HG03064 (cell line): Measurements from ENCODE around the gene ATP6AP1.

Experiments used
- ATAC-seq: cut with Tn5 transposase; IDR thresholded peaks from one replicate; pipeline ENCODE4 v1.9.1; 2021; ENCODE audit warnings: low read depth; ENCODE audit not compliant: unreplicated experiment

Gene ATP6AP1

GRCh38 chrX:154426916-154427770 is 1.3 kb upstream of the ATP6AP1 start:
- no peak for ATAC-seq

- ATAC-seq = no peak
These were observed 1.2 kb downstream of the ATP6AP1 start for GRCh38 chrX:154429711-154430110.

GRCh38 chrX:154430479-154430878 is 2.0 kb downstream of the ATP6AP1 start:
- no peak for ATAC-seq

- no peak for ATAC-seq
These were observed 2.4 kb downstream of the ATP6AP1 start for GRCh38 chrX:154430916-154431315.

- no peak for ATAC-seq
These were observed 2.9 kb downstream of the ATP6AP1 start for GRCh38 chrX:154431341-154431740.

- no peak for ATAC-seq
These were observed 3.7 kb downstream of the ATP6AP1 start for GRCh38 chrX:154432210-154432609.

- no peak for ATAC-seq
These were observed 5.1 kb downstream of the ATP6AP1 start for GRCh38 chrX:154433605-154434004.

GRCh38 chrX:154434394-154435168 is 6.1 kb downstream of the ATP6AP1 start:
- ATAC-seq = no peak

GRCh38 chrX:154435171-154435733 is 6.8 kb downstream of the ATP6AP1 start:
- no peak for ATAC-seq

- no peak for ATAC-seq
These were observed 8.0 kb downstream of the ATP6AP1 start for GRCh38 chrX:154436374-154436982.

GRCh38 chrX:154436983-154437752 is 8.7 kb downstream of the ATP6AP1 start, which contains the start of gene GDI1:
GDI1 (plus strand) TSS chrX:154437154; CDS start chrX:154437255, 101 bp downstream.
- ATAC-seq = no peak

- no peak for ATAC-seq
These were observed 9.8 kb downstream of the ATP6AP1 start for GRCh38 chrX:154437971-154438893.

- ATAC-seq = no peak
These were observed 11.4 kb downstream of the ATP6AP1 start for GRCh38 chrX:154439841-154440240.

GRCh38 chrX:154440623-154441357 is 12.3 kb downstream of the ATP6AP1 start:
- ATAC-seq = no peak

GRCh38 chrX:154441564-154441963 is 13.1 kb downstream of the ATP6AP1 start:
- ATAC-seq = no peak

GRCh38 chrX:154441984-154442707 is 13.7 kb downstream of the ATP6AP1 start:
- ATAC-seq = no peak

GRCh38 chrX:154443479-154443910 is 15.0 kb downstream of the ATP6AP1 start:
- no peak for ATAC-seq
